Motor neuron (in vitro differentiated cells): ENCODE measurements around the gene GPI. TPM values are rescaled to one million over a fixed set of nuclear protein-coding genes. Genes with fewer than 3 reads are reported as not detected.
A peak's percentile ranks its signal among the peaks of the same experiment; 100 is the strongest.

ENCODE experiments used
- ATAC-seq, 8 experiments: fragments of 200-7000 bp; cut with Tn5 transposase; replicated peaks in 6 of 8; 2 replicates each; pipeline ENCODE4 v1.8.0; 2021; ENCODE audit warnings: mild to moderate bottlenecking in 8 of 8, moderate library complexity in 8 of 8
- H3K27ac ChIP-seq, 2 donors: fragments of 250-450 bp; sonication (Bioruptor Pico); 2 replicates each; pipeline ENCODE4 v1.9.0; 2021; ENCODE audit warnings: antibody characterized with exemption in 2 of 2, mild to moderate bottlenecking in 2 of 2, moderate library complexity in 1 of 2
- H3K4me1 ChIP-seq, 2 donors: fragments of 250-450 bp; sonication (Bioruptor Pico); replicated peaks in 1 of 2; 2 replicates each; pipeline ENCODE4 v1.6.1; 2021; ENCODE audit warnings: antibody characterized with exemption in 2 of 2, mild to moderate bottlenecking in 2 of 2, moderate library complexity in 1 of 2
- H3K4me3 ChIP-seq, 5 donors: fragments of 250-450 bp; sonication (Bioruptor Pico); 2 replicates each; pipeline ENCODE4 v1.9.0; 2021; ENCODE audit warnings: antibody characterized with exemption in 5 of 5, mild to moderate bottlenecking in 5 of 5, moderate library complexity in 4 of 5
- WGBS, 10 experiments: fragments of 450-650 bp; shearing (Covaris generic); methylation state at CpG; one replicate each; pipeline ENCODE4 v1.0.0; 2022; 5-methylcytosine and 5-hydroxymethylcytosine counted together
- in situ Hi-C, 9 experiments: fragments of 400-800 bp; cut with MboI; loops; one replicate each; pipeline ENCODE4 v1.15.0; 2021; ENCODE audit warnings: low sequenced_read_pairs in 9 of 9, low pct_unique_long_range_greater_than_20kb in 2 of 9; ENCODE audit not compliant: unreplicated experiment in 9 of 9
- total RNA-seq, 8 experiments: library from RNA; unstranded; fragments of 300-600 nt; gene quantifications; 2 replicates each; pipeline versions ENCODE4 v1.2.3 to v1.2.4, GENCODE V29; 2022

GPI gene
- total RNA-seq, 8 experiments from 2014 or later: 124 to 391 (median 200) TPM

DNA sequence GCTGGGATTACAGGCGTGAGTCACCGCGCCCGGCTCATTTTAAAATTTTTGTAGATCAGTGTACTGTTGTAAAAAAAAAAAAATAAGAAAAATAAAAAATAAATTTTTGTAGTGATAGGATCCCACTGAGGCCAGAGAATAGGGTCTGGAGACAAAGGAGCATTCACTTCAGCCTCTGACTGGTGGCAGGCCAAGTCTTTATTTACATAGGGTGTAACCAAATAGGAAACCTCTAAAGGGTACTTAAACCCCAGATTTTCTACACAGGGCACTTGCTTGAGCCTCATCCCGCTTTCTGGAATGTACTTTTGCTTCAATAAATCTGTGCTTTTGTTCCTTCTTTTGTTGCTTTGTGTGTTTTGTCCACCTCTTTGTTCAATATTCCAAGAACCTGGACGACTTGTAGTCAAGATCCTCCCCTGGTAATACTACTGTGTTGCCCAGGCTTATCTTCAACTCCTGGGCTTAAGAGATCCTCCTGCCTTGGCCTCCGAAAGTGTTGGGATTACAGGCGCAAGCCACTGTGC is 37.1 kb downstream of the GPI start:
- WGBS, 10 experiments: 60 to 100% (median 92%) methylated on average over 1 to 4 of the region's 8 CpGs; no CpG with 5 or more reads in 1 of the 10 experiments
- Histone ChIP-seq H3K27ac (no peak overlapping the region), H3K4me1 (peaks cover 5 to 6% of the 10 kb centered on the region in 2 donors), H3K4me3 (no peak overlapping the region)
- in situ Hi-C loops: no loop called here
- ATAC-seq: peak in 3 of 8 experiments; percentile 10 to 25 (median 10)

DNA sequence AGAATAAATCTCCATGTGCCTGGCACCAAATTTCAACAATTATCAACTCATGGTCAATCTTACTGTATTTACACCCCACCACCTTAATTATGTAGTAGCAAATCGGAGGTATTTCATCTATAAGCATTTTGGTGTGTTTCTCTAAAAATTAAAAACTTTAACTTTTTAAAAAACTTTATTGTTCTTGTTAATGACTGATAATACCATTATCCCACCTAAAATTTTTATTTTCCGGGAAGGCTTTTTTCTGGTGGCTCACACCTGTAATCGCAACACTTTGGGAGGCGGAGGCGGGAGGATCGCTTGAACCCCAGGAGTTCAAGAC is 38.8 kb downstream of the GPI start:
- in situ Hi-C loops: no loop called here

DNA sequence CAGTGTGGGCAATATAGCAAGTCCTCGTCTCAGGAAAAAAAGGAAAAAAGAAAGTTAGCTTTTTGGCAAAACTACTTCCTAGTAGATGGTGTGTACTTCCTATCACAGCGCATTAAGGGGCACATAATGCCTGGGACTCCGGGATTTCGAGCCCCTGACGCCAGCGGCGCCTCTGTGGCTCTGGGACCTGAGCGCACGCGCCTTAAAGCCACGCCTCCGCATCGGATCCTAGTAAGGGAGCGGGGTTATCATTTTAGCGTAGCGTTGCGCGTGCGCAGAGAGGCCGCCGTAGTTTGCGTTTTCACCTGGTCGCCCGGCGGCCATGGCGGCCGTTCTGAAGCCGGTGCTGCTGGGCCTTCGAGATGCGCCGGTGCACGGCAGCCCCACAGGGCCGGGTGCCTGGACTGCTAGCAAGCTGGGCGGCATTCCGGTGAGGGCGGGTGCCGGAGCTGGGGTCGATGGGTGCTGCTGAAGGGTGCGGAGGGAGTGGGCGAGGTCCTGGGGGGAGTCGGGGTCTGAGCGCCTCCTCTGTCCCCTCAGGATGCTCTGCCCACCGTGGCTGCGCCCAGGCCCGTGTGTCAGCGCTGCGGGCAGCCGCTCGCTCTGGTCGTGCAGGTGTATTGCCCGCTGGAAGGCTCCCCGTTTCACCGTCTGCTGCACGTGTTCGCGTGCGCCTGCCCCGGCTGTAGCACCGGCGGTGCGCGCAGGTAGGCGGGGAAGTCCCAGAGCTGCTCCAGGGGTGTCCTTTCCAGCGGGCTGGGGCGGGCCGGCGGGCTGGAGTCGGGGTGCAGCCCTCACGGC is 39.3 kb downstream of the GPI start, which contains the start of gene PDCD2L:
Gene PDCD2L, plus strand, starts transcription at position 291 of the 801 bp plus-strand sequence. Its CDS starts 32 bp downstream, at position 323.
- Histone ChIP-seq H3K27ac (peak within 1 kb of the TSS; percentile 62 to 64), H3K4me3 (peak within 1 kb of the TSS; percentile 79 to 98 (median 88)), H3K4me1 (peaks cover 5 to 6% of the 10 kb centered on the region in 2 donors)
- ATAC-seq: peak; percentile 91 to 99 (median 96)
- 0 to 4% (median 1%) methylated on average over 1 to 11 of the region's 69 CpGs; no CpG with 5 or more reads in 4 of the 10 experiments for WGBS, 10 experiments
- in situ Hi-C loops: no loop called here

More for the DNA sequence above, 38.8 kb downstream of the GPI start:
- H3K4me1 ChIP-seq: peaks cover 5 to 6% of the 10 kb centered on the region in 2 donors
- ATAC-seq: no peak
- 9 to 81% (median 45%) methylated on average over 2 to 6 of the region's 6 CpGs for WGBS, 10 experiments
- no peak overlapping the region for H3K27ac ChIP-seq
- peak overlapping the region; percentile 79 to 98 (median 88) for H3K4me3 ChIP-seq

DNA sequence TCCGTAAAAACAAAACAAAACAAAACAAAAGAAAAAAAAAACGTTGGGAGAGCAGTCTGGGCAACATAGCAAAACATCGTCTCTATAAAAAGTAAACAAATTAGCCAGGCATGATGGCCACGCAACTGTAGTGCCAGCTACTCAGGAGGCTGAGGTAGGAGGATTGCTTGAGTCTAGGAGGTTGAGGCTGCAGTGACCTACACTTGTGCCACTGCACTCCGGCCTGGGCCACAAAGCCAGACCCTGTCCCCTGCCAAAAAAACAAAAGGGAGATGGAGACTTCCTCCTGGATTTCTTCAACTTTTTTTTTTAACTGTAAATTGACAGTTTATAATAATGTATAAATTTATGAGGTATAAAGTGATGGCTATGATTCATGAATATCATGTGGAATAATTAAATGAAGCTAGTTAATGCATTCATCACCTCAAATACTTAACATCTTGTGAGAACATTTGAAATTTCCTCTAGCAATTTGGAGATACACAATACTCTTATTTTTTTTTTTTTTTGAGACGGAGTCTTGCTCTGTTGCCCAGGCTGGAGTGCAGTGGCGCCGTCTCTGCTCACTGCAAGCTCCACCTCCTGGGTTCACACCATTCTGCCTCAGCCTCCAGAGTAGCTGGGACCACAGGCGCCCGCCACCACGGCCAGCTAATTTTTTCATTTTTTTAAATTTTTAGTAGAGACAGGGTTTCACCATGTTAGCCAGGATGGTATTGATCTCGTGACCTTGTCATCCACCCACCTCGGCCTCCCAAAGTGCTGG is 41.1 kb downstream of the GPI start:
- in situ Hi-C loops: no loop called here
- ATAC-seq: no peak
- 72 to 100% (median 91%) methylated on average over 2 to 13 of the region's 13 CpGs for WGBS, 10 experiments
- peaks cover 5 to 6% of the 10 kb centered on the region in 2 donors for H3K4me1 ChIP-seq
- H3K27ac ChIP-seq: no peak overlapping the region
- no peak overlapping the region for H3K4me3 ChIP-seq

DNA sequence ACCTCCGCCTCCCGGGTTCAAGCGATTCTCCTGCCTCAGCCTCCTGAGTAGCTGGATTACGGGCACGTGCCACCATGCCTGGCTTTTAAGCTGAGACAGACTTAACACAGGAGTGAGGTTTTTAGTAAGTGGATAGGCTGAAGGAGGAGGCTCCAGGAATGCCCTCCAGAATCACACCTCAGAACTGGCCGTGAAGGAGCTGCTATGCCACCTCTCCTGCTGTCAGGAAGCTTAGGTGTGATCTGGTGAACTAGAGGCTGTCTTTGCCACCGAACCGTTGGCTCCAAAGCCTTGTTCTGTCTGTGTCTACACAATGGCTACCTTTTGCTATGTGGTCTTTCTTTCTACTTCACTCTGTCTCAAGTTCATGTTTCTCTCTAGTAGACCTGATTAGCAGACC is 43.4 kb downstream of the GPI start:
- in situ Hi-C loops: no loop called here
- ATAC-seq: no peak
- Histone ChIP-seq H3K4me3 (no peak overlapping the region), H3K4me1 (peaks cover 5 to 6% of the 10 kb centered on the region in 2 donors), H3K27ac (no peak overlapping the region)
- WGBS, 10 experiments: 25 to 100% (median 91%) methylated on average over 1 to 6 of the region's 8 CpGs; no CpG with 5 or more reads in 6 of the 10 experiments

DNA sequence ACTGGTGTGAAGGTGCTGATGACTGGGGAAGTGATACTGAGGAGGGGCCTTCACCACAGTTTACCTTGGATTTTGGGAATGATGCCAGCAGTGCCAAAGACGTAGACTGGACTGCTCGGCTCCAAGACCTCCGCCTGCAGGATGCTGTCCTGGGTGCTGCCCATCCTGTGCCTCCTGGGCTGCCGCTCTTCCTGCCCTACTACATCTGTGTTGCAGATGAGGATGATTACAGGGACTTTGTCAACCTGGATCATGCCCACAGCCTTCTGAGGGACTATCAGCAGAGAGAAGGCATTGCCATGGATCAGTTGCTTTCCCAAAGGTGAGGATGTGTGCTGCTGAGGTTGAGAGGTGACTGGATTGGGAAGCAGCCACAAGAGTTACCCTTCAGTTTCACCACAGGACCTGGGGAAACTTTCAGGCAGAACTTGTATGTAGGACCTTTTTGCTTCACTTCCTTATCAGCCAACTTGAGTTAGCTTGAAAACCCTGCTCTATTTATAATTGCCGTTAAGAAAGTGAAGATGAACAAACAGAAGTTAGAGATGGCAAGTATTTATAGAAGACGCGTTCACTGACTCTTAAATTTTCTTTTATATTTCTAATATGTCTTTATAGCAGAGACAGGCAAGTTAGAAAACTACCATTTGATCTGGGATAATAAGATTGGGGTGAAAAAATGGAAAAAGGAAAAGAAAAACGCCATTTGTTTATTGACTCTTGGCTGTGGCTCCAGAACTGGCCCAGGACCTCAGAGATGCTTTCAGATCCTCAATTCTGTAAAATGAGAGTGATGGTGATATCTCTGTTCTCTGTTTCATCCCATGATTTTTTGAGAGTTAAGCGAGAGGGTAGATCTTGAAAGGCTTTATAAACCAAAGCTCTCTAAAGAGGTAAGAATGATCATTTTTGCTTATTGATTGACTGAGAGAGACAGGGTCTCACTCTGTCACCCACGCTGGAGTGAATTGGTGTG is 44.5 kb downstream of the GPI start:
- peaks cover 5 to 6% of the 10 kb centered on the region in 2 donors for H3K4me1 ChIP-seq
- no peak overlapping the region for H3K4me3 ChIP-seq
- ATAC-seq: no peak
- no peak overlapping the region for H3K27ac ChIP-seq
- WGBS, 10 experiments: 87 to 100% (median 95%) methylated on average over 3 to 6 of the region's 10 CpGs
- in situ Hi-C loops: no loop called here

DNA sequence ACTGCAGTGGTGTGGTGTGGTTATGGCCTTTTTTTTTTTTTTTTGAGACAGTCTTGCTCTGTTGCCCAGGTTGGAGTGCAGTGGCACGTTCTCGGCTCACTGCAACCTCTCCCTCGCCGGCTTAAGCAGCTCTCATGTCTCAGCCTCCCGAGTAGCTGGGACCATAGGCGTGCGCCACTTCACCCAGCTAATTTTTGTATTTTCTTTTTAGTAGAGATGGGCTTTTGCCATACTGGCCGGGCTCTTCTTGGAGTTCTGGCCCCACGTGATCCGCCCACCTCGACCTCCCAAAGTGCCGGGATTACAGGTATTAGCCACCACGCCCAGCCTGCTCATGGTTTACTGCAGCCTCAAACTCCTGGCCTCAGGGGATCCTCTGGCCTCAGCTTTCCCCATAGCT is 46.2 kb downstream of the GPI start:
- Histone ChIP-seq H3K4me3 (no peak overlapping the region), H3K27ac (no peak overlapping the region), H3K4me1 (no peaks in the 10 kb centered on the region)
- no peak for ATAC-seq
- in situ Hi-C loops: no loop called here
- WGBS, 10 experiments: 82 to 100% (median 96%) methylated on average over 4 to 7 of the region's 13 CpGs; no CpG with 5 or more reads in 2 of the 10 experiments

DNA sequence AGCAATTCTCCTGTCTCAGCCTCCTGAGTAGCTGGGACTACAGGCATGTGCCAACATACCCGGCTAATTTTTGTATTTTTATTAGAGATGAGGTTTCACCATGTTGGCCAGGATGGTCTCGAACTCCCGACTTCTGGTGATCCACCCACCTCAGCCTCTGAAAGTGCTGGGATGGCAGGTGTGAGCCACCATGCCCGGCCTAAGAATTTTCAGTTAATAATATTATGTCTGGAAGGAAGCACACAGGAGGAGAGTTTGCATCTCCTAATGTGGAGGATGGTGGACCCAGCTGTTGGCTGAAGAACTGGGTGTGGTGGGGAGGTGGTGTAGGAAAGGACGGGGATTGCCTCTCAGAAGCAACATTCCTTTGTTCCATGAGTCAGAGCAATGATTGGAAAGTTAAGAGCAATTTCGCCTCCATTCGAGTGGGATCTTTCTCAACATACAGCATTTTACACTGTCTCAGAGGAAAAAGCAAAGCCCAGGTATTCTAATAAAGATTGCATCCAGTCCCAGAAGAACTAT is 51.1 kb downstream of the GPI start:
- H3K4me1 ChIP-seq: no peaks in the 10 kb centered on the region
- ATAC-seq: peak in 2 of 8 experiments; percentile 87 to 100
- H3K4me3 ChIP-seq: no peak overlapping the region
- no peak overlapping the region for H3K27ac ChIP-seq
- in situ Hi-C loops: no loop called here
- 72 to 100% (median 96%) methylated on average over 2 to 6 of the region's 7 CpGs; no CpG with 5 or more reads in 2 of the 10 experiments for WGBS, 10 experiments

DNA sequence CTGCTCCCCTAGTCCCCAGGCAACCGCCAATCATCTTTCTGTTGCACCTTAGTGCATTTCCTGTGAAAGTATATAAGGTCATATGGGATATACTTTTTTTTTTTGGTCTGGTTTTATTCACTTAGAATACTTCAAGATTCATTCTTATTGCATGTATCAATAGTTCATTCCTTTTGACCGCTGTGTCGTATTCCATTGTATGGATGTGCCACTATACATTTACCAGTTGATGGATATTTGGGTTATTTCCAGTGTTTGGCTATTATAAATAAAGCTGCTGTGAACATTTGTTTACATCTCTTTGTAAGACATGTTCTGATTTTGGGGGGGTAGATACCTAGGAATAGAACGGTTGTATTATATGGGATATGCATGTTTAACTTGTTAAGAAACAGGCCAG is 53.3 kb downstream of the GPI start:
- in situ Hi-C loops: no loop called here
- Histone ChIP-seq H3K4me3 (no peak overlapping the region), H3K27ac (no peak overlapping the region), H3K4me1 (no peaks in the 10 kb centered on the region)
- ATAC-seq: no peak
- 80 to 100% (median 99%) methylated on average over 2 to 4 of the region's 4 CpGs; no CpG with 5 or more reads in 2 of the 10 experiments for WGBS, 10 experiments

DNA sequence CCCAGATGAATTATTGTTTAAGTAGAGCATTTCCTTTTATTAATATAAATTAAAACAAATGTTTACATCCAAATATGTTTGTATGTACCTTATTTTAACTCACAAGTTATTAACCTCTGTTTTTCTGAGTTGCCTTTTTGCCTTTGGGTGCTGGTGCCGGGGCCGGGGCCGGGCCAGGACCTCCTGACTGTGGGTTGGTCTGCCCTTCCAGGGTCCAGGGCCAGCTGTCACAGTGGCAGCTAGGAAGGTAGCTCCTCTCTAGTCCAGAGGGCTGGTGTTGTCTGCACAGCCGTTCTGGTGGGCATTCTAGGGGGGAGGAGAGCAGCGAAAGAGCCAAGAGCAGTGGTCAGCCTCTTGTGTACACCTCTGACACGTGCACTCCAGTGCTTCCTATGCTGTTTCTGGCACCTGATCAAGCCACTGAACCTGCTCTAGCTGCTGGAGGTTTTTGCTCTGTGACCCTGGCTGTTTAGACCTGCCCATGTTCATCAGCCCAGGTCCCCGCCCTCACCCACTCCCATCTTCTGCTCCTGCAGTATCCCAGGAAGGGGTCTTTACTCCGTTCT is 61.2 kb downstream of the GPI start:
- H3K27ac ChIP-seq: no peak overlapping the region
- no peak for ATAC-seq
- WGBS, 10 experiments: 80 to 94% (median 85%) methylated on average over 1 to 5 of the region's 8 CpGs; no CpG with 5 or more reads in 4 of the 10 experiments
- H3K4me1 ChIP-seq: peaks cover 4 to 19% of the 10 kb centered on the region in 2 donors
- in situ Hi-C loops: no loop called here
- no peak overlapping the region for H3K4me3 ChIP-seq

DNA sequence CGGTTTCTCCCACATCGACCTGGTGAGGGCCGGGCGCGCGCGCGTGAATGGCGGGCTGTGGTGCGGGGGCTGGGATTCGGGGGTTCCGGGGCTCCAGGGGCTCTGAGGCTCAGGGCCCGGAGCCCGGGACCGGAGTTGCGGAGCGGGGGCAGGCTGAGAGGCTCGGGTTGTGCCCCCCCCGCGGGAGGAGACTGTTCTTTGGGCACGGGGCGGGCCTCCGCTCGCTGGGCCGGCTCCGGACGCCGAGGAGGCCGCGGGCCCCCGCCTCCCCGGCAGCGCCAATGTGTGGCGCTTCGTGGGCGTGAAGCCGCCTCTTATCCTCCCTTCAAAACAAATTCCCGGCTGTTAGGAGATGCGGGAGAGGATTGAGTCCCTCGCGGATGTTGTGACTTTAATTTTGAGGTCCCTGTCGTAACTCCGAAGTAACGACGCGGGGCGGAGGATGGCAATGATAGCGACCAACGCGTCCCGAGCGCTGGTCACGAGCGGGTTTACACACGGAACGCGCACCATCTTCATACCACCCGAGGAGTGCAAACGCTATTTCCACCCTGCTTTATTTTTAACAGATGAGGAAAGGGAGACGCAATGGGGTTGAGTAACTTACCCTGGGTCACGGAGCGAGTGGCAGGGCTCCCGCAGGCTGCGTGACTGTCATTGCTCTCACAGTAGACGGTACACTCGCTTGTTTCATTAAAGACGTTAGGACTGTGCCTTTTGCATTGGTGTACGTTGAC is 63.7 kb downstream of the GPI start:
- in situ Hi-C loops: no loop called here
- 0% methylated on average over 1 to 22 of the region's 68 CpGs; no CpG with 5 or more reads in 1 of the 10 experiments for WGBS, 10 experiments
- Histone ChIP-seq H3K27ac (peak overlapping the region; percentile 76 to 83), H3K4me1 (peaks cover 4 to 21% of the 10 kb centered on the region in 2 donors), H3K4me3 (peak overlapping the region; percentile 66 to 100 (median 79))
- ATAC-seq: peak; percentile 59 to 81 (median 66)
